Keratinocyte (primary cell): ENCODE measurements around the gene NGB. TPM values are rescaled to one million over a fixed set of nuclear protein-coding genes. Genes with fewer than 3 reads are reported as not detected.

Experiments
- DNase-seq: peaks from one replicate; pipeline ENCODE4 v3.0.0-alpha.2; 2011; ENCODE audit warnings: low read depth, missing footprints, low spot score
- FAIRE-seq: peaks from 2 replicates; lab custom pipeline; 2011; peaks lifted over from hg19 to GRCh38; lab: Jason Lieb, UNC
- H2AFZ ChIP-seq: 2 replicates; pipeline ENCODE4 v1.6.0; 2012; ENCODE audit warnings: low read length, control low read depth, inconsistent platforms; ENCODE audit not compliant: control insufficient read depth
- H3K27ac ChIP-seq: 2 replicates; pipeline ENCODE4 v1.5.1; 2011; ENCODE audit warnings: low read length; ENCODE audit not compliant: control insufficient read depth, insufficient read depth
- H3K27me3 ChIP-seq: 3 replicates; pipeline ENCODE4 v1.6.0; 2011; ENCODE audit warnings: low read length; ENCODE audit not compliant: control insufficient read depth, insufficient read depth; ENCODE audit errors: extremely low read depth
- H3K36me3 ChIP-seq, 2 experiments: 2 replicates in 1 of 2; 3 replicates in 1 of 2; pipeline ENCODE4 v1.5.1; 2011; ENCODE audit warnings: low read length in 2 of 2, mild to moderate bottlenecking in 1 of 2; ENCODE audit not compliant: control insufficient read depth in 2 of 2, insufficient read depth in 2 of 2; ENCODE audit errors: extremely low read depth in 1 of 2
- H3K4me1 ChIP-seq: 3 replicates; pipeline ENCODE4 v1.5.1; 2011; ENCODE audit warnings: low read length; ENCODE audit not compliant: control insufficient read depth, insufficient read depth; ENCODE audit errors: extremely low read depth
- H3K4me2 ChIP-seq: 3 replicates; pipeline ENCODE4 v1.6.0; 2011; ENCODE audit warnings: low read depth, low read length; ENCODE audit not compliant: control insufficient read depth, insufficient read depth; ENCODE audit errors: extremely low read depth
- H3K4me3 ChIP-seq, 3 experiments: fragments of 200-600 bp in 1 of 3; sonication (generic) in 1 of 3; 2 replicates in 2 of 3; 3 replicates in 1 of 3; pipeline ENCODE4 v1.5.1; 2011 to 2016; ENCODE audit warnings: low read length in 3 of 3, mild to moderate bottlenecking in 3 of 3, control low read depth in 2 of 3, inconsistent platforms in 1 of 3, low read depth in 1 of 3, mixed read lengths in 1 of 3, mixed run types in 1 of 3, moderate library complexity in 1 of 3; ENCODE audit not compliant: control insufficient read depth in 2 of 3, insufficient read depth in 2 of 3; ENCODE audit errors: extremely low read depth in 1 of 3
- H3K79me2 ChIP-seq: 2 replicates; pipeline ENCODE4 v1.6.0; 2012; ENCODE audit warnings: low read length; ENCODE audit not compliant: control insufficient read depth, insufficient read depth
- H3K9ac ChIP-seq: 3 replicates; pipeline ENCODE4 v1.6.0; 2011; ENCODE audit warnings: low read length; ENCODE audit not compliant: control insufficient read depth, insufficient read depth; ENCODE audit errors: extremely low read depth
- H3K9me1 ChIP-seq: 3 replicates; pipeline ENCODE4 v1.6.0; 2011; ENCODE audit warnings: low read length; ENCODE audit not compliant: control insufficient read depth, insufficient read depth; ENCODE audit errors: extremely low read depth
- H3K9me3 ChIP-seq: 2 replicates; pipeline ENCODE4 v1.5.1; 2012; ENCODE audit warnings: low read depth, low read length; ENCODE audit not compliant: control insufficient read depth
- H4K20me1 ChIP-seq: 3 replicates; pipeline ENCODE4 v1.6.0; 2011; ENCODE audit warnings: low read length; ENCODE audit not compliant: control insufficient read depth, insufficient read depth; ENCODE audit errors: extremely low read depth
- CTCF ChIP-seq, 3 experiments: IDR thresholded peaks in 1 of 3; conservative IDR thresholded peaks in 1 of 3; optimal IDR thresholded peaks in 1 of 3; 2 replicates in 2 of 3; 3 replicates in 1 of 3; pipeline versions ENCODE3 to v1.5.1; 2011; ENCODE audit warnings: low read length in 3 of 3, mild to moderate bottlenecking in 3 of 3, moderate library complexity in 2 of 3, control low read depth in 1 of 3, inconsistent platforms in 1 of 3; ENCODE audit not compliant: insufficient read depth in 2 of 3; ENCODE audit errors: extremely low read depth in 1 of 3
- EZH2 ChIP-seq: IDR thresholded peaks from one replicate; pipeline ENCODE4 v1.6.1; 2012; ENCODE audit warnings: inconsistent platforms, mild to moderate bottlenecking, low read length, moderate library complexity
- dilution Hi-C: fragments of 300-500 bp; cut with MboI; formaldehyde crosslinking; loops from one replicate; pipeline ENCODE4 v1.7.0; 2020; ENCODE audit warnings: low sequenced_read_pairs; ENCODE audit not compliant: extremely low pct_ligation_motif_present
- polyA plus RNA-seq, 5 experiments: library from polyadenylated mRNA; depleted of rRNA in 3 of 5; stranded (reverse) in 3 of 5; stranded (forward) in 1 of 5; unstranded in 1 of 5; fragments of >200 nt; gene quantifications; 1 replicate in 1 of 5; 2 replicates in 3 of 5; 3 replicates in 1 of 5; pipeline versions ENCODE4 v1.2.1 to v1.2.3, GENCODE V29; 2011 to 2012; ENCODE audit warnings: missing spikeins in 2 of 5, low read depth in 1 of 5, low replicate concordance in 1 of 5

NGB gene
- polyA plus RNA-seq, 1 donor (not counting 4 experiments of a cell fraction or from before 2014, with no cell fraction given) = not detected

GRCh38 chr14:77241955-77242354 lies 29.1 kb downstream of the NGB start:
- H3K4me2 ChIP-seq = no peak overlapping the region
- DNase-seq = no peak
- H3K27me3 ChIP-seq = no peaks in the 10 kb centered on the region
- H3K9ac ChIP-seq = no peak overlapping the region
- H3K79me2 ChIP-seq = no peaks in the 10 kb centered on the region
- H3K9me3 ChIP-seq = no peaks in the 10 kb centered on the region
- no peaks in the 10 kb centered on the region for H3K9me1 ChIP-seq
- H3K4me1 ChIP-seq = no peaks in the 10 kb centered on the region
- H3K27ac ChIP-seq = no peak overlapping the region
- TF ChIP-seq EZH2 (no peak), CTCF (optimal IDR thresholded peaks at IDR 0.05 in 1 of 3, IDR thresholded peaks at IDR 0.05 in 1 of 3, conservative IDR thresholded peaks at IDR 0.05 in 1 of 3; ENCODE audit: extremely low read depth in 1 of 3, insufficient read depth in 2 of 3, low read length in 3 of 3) (no peak)
- no peak overlapping the region for H2AFZ ChIP-seq
- dilution Hi-C loops = no loop called here
- no peak overlapping the region for H3K4me3 ChIP-seq
- FAIRE-seq = no peak
- H4K20me1 ChIP-seq = no peaks in the 10 kb centered on the region
- no peaks in the 10 kb centered on the region for H3K36me3 ChIP-seq

GRCh38 chr14:77240336-77240915 lies 30.6 kb downstream of the NGB start:
- no peaks in the 10 kb centered on the region for H3K36me3 ChIP-seq
- H3K4me2 ChIP-seq = no peak overlapping the region
- no peaks in the 10 kb centered on the region for H3K9me3 ChIP-seq
- no peak overlapping the region for H3K27ac ChIP-seq
- no peaks in the 10 kb centered on the region for H3K9me1 ChIP-seq
- no peaks in the 10 kb centered on the region for H3K79me2 ChIP-seq
- H3K27me3 ChIP-seq = no peaks in the 10 kb centered on the region
- TF ChIP-seq CTCF (optimal IDR thresholded peaks at IDR 0.05 in 1 of 3, IDR thresholded peaks at IDR 0.05 in 1 of 3, conservative IDR thresholded peaks at IDR 0.05 in 1 of 3; ENCODE audit: extremely low read depth in 1 of 3, insufficient read depth in 2 of 3, low read length in 3 of 3) (no peak), EZH2 (no peak)
- no peak overlapping the region for H3K9ac ChIP-seq
- no peaks in the 10 kb centered on the region for H4K20me1 ChIP-seq
- DNase-seq = no peak
- dilution Hi-C loops = no loop called here
- no peaks in the 10 kb centered on the region for H3K4me1 ChIP-seq
- no peak for FAIRE-seq
- H3K4me3 ChIP-seq = no peak overlapping the region
- no peak overlapping the region for H2AFZ ChIP-seq
